GM12878 (cell line): ENCODE data around the gene KCND2. TPM values are rescaled to one million over a fixed set of nuclear protein-coding genes. Genes with fewer than 3 reads are reported as not detected.

Experiments
- ATAC-seq: fragments of 200-7000 bp; cut with Tn5 transposase; 3 replicates; pipeline ENCODE4 v1.9.1; 2020; ENCODE audit warnings: mild to moderate bottlenecking, moderate library complexity
- BruUV-seq: library from RNA; stranded (reverse); fragments of 400-500 nt; replicated peaks from 2 replicates; lab custom pipeline; 2021; lab: Mats Ljungman, UMichigan
- CTCF ChIA-PET: fragments of 300-600 bp; sonication (Branson Sonifier 250); formaldehyde crosslinking; extraction: SDS; loops from one replicate; lab custom pipeline; 2021; ENCODE audit warnings: inconsistent platforms; lab: Yijun Ruan, JAX
- POLR2A ChIA-PET: fragments of 350-600 bp; formaldehyde crosslinking; extraction: SDS; loops from one replicate; lab custom pipeline; 2021; ENCODE audit warnings: inconsistent platforms; lab: Charles Lee
- RAD21 ChIA-PET: fragments of 300-600 bp; sonication (Branson Sonifier 250); formaldehyde crosslinking; loops from one replicate; lab custom pipeline; 2023; ENCODE audit warnings: antibody characterized with exemption; ENCODE audit not compliant: unreplicated experiment; lab: Charles Lee
- SMC1A ChIA-PET: fragments of 300-600 bp; sonication (Branson Sonifier 250); formaldehyde crosslinking; loops from one replicate; lab custom pipeline; 2023; ENCODE audit not compliant: unreplicated experiment, uncharacterized antibody; lab: Charles Lee
- DNase-seq: peaks from one replicate; pipeline ENCODE4 v3.0.0-alpha.2; 2011; ENCODE audit warnings: low read depth, low spot score
- FAIRE-seq: peaks from 3 replicates; lab custom pipeline; 2011; peaks lifted over from hg19 to GRCh38; lab: Jason Lieb, UNC
- H2AFZ ChIP-seq: 2 replicates; pipeline ENCODE4 v1.6.0; 2011; ENCODE audit warnings: low read depth, low read length, control low read depth; ENCODE audit not compliant: control insufficient read depth
- H3K27ac ChIP-seq: 2 replicates; pipeline ENCODE4 v1.5.1; 2011; ENCODE audit warnings: control low read depth; ENCODE audit not compliant: control insufficient read depth, insufficient read depth
- H3K27me3 ChIP-seq, 2 experiments: replicated peaks in 1 of 2; 2 replicates each; pipeline versions ENCODE4 v1.6.0 to v1.6.1; 2011; ENCODE audit warnings: low read length in 1 of 2; ENCODE audit not compliant: control insufficient read depth in 2 of 2, insufficient read depth in 2 of 2
- H3K36me3 ChIP-seq, 2 experiments: 2 replicates each; pipeline ENCODE4 v1.5.1; 2011; ENCODE audit warnings: low read length in 1 of 2; ENCODE audit not compliant: control insufficient read depth in 2 of 2, insufficient read depth in 2 of 2
- H3K4me1 ChIP-seq: 2 replicates; pipeline ENCODE4 v1.6.1; 2011; ENCODE audit warnings: mild to moderate bottlenecking, low read length, moderate library complexity, mixed read lengths; ENCODE audit not compliant: control insufficient read depth, insufficient read depth
- H3K4me2 ChIP-seq: 2 replicates; pipeline ENCODE4 v1.6.0; 2011; ENCODE audit warnings: control low read depth; ENCODE audit not compliant: control insufficient read depth, insufficient read depth
- H3K4me3 ChIP-seq: fragments of 200-600 bp; sonication (generic); 2 replicates; pipeline ENCODE4 v1.5.1; 2016
- H3K79me2 ChIP-seq: 2 replicates; pipeline ENCODE4 v1.6.0; 2011; ENCODE audit warnings: low read length; ENCODE audit not compliant: control insufficient read depth, insufficient read depth
- H3K9ac ChIP-seq: 2 replicates; pipeline ENCODE4 v1.8.0; 2011; ENCODE audit warnings: low read length, control low read depth, mixed read lengths; ENCODE audit not compliant: control insufficient read depth, insufficient read depth
- H3K9me3 ChIP-seq: replicated peaks from 3 replicates; pipeline ENCODE4 v1.5.1; 2011; ENCODE audit warnings: mild to moderate bottlenecking, low read length; ENCODE audit not compliant: control insufficient read depth, insufficient read depth
- H4K20me1 ChIP-seq: 2 replicates; pipeline ENCODE4 v1.6.0; 2011; ENCODE audit not compliant: control insufficient read depth, insufficient read depth
- ATF7 ChIP-seq: fragments of 450-650 bp; IDR thresholded peaks from 2 replicates; pipeline ENCODE4 v1.6.1; 2016; ENCODE audit warnings: low read depth, mild to moderate bottlenecking
- CEBPZ ChIP-seq: fragments of 150-350 bp; IDR thresholded peaks from 2 replicates; pipeline ENCODE4 v1.6.1; 2016; ENCODE audit warnings: low read depth, low read length
- CHD2 ChIP-seq: IDR thresholded peaks from 2 replicates; pipeline ENCODE4 v1.6.1; 2011; ENCODE audit warnings: low read depth, low read length, improper control_type of control experiment, borderline replicate concordance
- CUX1 ChIP-seq: IDR thresholded peaks from 2 replicates; pipeline ENCODE4 v1.6.1; 2012; ENCODE audit warnings: improper control_type of control experiment, low read depth, low read length; ENCODE audit not compliant: insufficient replicate concordance
- FOXM1 ChIP-seq: IDR thresholded peaks from 2 replicates; pipeline ENCODE4 v1.6.1; 2012; ENCODE audit warnings: low read depth, mild to moderate bottlenecking, inconsistent platforms, low read length, moderate library complexity
- HDAC6 ChIP-seq: fragments of 200-600 bp; sonication (generic); IDR thresholded peaks from one replicate; pipeline ENCODE4 v1.8.0; 2017; ENCODE audit warnings: antibody characterized with exemption; ENCODE audit not compliant: unreplicated experiment
- NR2C2 ChIP-seq: IDR thresholded peaks from 2 replicates; pipeline ENCODE4 v1.6.1; 2011; ENCODE audit warnings: borderline replicate concordance, low read depth; ENCODE audit not compliant: control insufficient read depth, insufficient read length
- PAX5 ChIP-seq: IDR thresholded peaks from 2 replicates; pipeline ENCODE4 v1.6.1; 2011; ENCODE audit warnings: low read depth, low read length, borderline replicate concordance
- SIN3A ChIP-seq: IDR thresholded peaks from 2 replicates; pipeline ENCODE4 v1.6.1; 2012; ENCODE audit warnings: low read depth, low read length, improper control_type of control experiment
- SMAD5 ChIP-seq: IDR thresholded peaks from 2 replicates; pipeline ENCODE4 v1.6.1; 2016; ENCODE audit warnings: antibody characterized with exemption, low read depth
- SREBF1 ChIP-seq: IDR thresholded peaks from 2 replicates; pipeline ENCODE4 v1.6.1; 2012; ENCODE audit warnings: mild to moderate bottlenecking, low read length
- TAF1 ChIP-seq: IDR thresholded peaks from 2 replicates; pipeline ENCODE4 v1.6.1; 2011; ENCODE audit warnings: mild to moderate bottlenecking, low read depth, low read length, borderline replicate concordance
- TCF3 ChIP-seq: IDR thresholded peaks from 2 replicates; pipeline ENCODE4 v1.6.1; 2012; ENCODE audit warnings: low read depth, mild to moderate bottlenecking, low read length, borderline replicate concordance; ENCODE audit not compliant: insufficient read depth
- WGBS: methylation state at CpG from one replicate; pipeline ENCODE4 v1.1.6; 2016; ENCODE audit warnings: low lambda C conversion rate; ENCODE audit not compliant: insufficient replicate concordance, insufficient coverage; ENCODE audit errors: missing lambda C conversion rate; 5-methylcytosine and 5-hydroxymethylcytosine counted together
- in situ Hi-C: fragments of 300-500 bp; cut with MboI; formaldehyde crosslinking; loops from 9 replicates; pipeline ENCODE4 v1.14.3; 2018; ENCODE audit warnings: mixed read lengths
- intact Hi-C: fragments of 100-400 bp; cut with micrococcal nuclease; formaldehyde crosslinking; loops from one replicate; pipeline ENCODE4 v1.14.2; 2022; ENCODE audit not compliant: unreplicated experiment
- polyA plus RNA-seq, 11 experiments: library from polyadenylated mRNA; depleted of rRNA in 4 of 11; unstranded in 6 of 11; stranded (reverse) in 5 of 11; fragments of >200 nt; fragmentation: Nextera tagmentation in 4 of 11; fragmentation: Illumina TruSeq in 1 of 11; extraction: Ambion mirVana in 4 of 11; extraction: Trizol in 1 of 11; gene quantifications; 1 replicate in 1 of 11; 2 replicates in 10 of 11; pipeline versions ENCODE4 v1.2.1 to v1.2.3, GENCODE V29; 2011 to 2016; ENCODE audit warnings: inconsistent platforms in 2 of 11, missing spikeins in 2 of 11, low read depth in 1 of 11
- total RNA-seq, 4 experiments: library from RNA; depleted of rRNA in 3 of 4; stranded (reverse); fragments of >200 nt in 3 of 4; fragmentation: Illumina TruSeq in 1 of 4; extraction: Trizol in 1 of 4; gene quantifications; 2 replicates each; pipeline versions ENCODE4 v1.2.1 to v1.2.3, GENCODE V29; 2013 to 2021
- TF ChIP-seq, protein P1 (sequence below): fragments of 150-350 bp; IDR thresholded peaks from 2 replicates; pipeline ENCODE4 v1.6.1; 2014; ENCODE audit warnings: mild to moderate bottlenecking, low read depth, low read length

Gene KCND2
- total and polyA plus RNA-seq, 10 of the 15 experiments (the other 5 are each of a cell fraction or from before 2014, with no cell fraction given) = 3.6 to 22.3 (median 6.3) TPM

- H3K4me2 ChIP-seq = no peak overlapping the region
- ChIA-PET POLR2A (no interaction called here), SMC1A (interaction anchor here (0.6 to 0.8 kb wide), 2 partner anchors 31 to 154 kb away, joined by 3 read pairs; no protein-coding TSS in a partner anchor)
- TF ChIP-seq TCF3 (no peak), SREBF1 (no peak), SIN3A (no peak), NR2C2 (no peak), CHD2 (no peak), CUX1 (no peak), HDAC6 (no peak), TAF1 (no peak), CEBPZ (no peak), ATF7 (no peak), PAX5 (no peak), SMAD5 (no peak), FOXM1 (no peak)
- TF ChIP-seq, protein P1, sequence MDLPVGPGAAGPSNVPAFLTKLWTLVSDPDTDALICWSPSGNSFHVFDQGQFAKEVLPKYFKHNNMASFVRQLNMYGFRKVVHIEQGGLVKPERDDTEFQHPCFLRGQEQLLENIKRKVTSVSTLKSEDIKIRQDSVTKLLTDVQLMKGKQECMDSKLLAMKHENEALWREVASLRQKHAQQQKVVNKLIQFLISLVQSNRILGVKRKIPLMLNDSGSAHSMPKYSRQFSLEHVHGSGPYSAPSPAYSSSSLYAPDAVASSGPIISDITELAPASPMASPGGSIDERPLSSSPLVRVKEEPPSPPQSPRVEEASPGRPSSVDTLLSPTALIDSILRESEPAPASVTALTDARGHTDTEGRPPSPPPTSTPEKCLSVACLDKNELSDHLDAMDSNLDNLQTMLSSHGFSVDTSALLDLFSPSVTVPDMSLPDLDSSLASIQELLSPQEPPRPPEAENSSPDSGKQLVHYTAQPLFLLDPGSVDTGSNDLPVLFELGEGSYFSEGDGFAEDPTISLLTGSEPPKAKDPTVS = no peak
These were observed 311.1 kb downstream of the KCND2 start for GRCh38 chr7:120583899-120584586.

More at GRCh38 chr7:120583899-120584586, 311.1 kb downstream of the KCND2 start:
- Histone ChIP-seq H4K20me1 (no peaks in the 10 kb centered on the region), H3K9ac (no peak overlapping the region), H3K27me3 (no peaks in the 10 kb centered on the region), H3K36me3 (no peaks in the 10 kb centered on the region), H3K4me3 (no peak overlapping the region), H3K9me3 (no peaks in the 10 kb centered on the region), H2AFZ (no peak overlapping the region), H3K79me2 (no peaks in the 10 kb centered on the region), H3K4me1 (no peaks in the 10 kb centered on the region), H3K27ac (no peak overlapping the region)
- BruUV-seq = no TSS peak
- in situ Hi-C loops (no loop called here), intact Hi-C loops (loop anchor here (10.0 kb wide), 1 partner anchor 141 kb away; no protein-coding TSS in a partner anchor)
- ATAC-seq = no peak
- WGBS = 32% methylated on average over 4 of the region's 4 CpGs
- ChIA-PET RAD21 (no interaction called here), CTCF (interaction anchor here (1.9 kb wide), 1 partner anchor 9 kb away, joined by 5 read pairs; no protein-coding TSS in a partner anchor)
- no peak for DNase-seq
- no peak for FAIRE-seq
